BLaER1 treated with 17β-estradiol and CSF1 and Interleukin-3, amounts not matched to agents 10 nM and 100 nM (cell line): ENCODE measurements around the gene LY6G5B.

Experiments used
- H3K27ac ChIP-seq, 11 experiments: shearing (Covaris generic); formaldehyde crosslinking; 2 replicates each; pipeline ENCODE4 v1.8.1; 2022
- H3K27me3 ChIP-seq, 11 experiments: shearing (Covaris generic); formaldehyde crosslinking; 2 replicates each; pipeline ENCODE4 v1.8.1; 2022
- H3K36me3 ChIP-seq, 11 experiments: shearing (Covaris generic); formaldehyde crosslinking; 2 replicates each; pipeline ENCODE4 v1.8.1; 2022
- H3K4me1 ChIP-seq, 10 experiments: shearing (Covaris generic); formaldehyde crosslinking; 2 replicates each; pipeline ENCODE4 v1.8.1; 2022
- H3K4me2 ChIP-seq, 11 experiments: shearing (Covaris generic); formaldehyde crosslinking; 2 replicates each; pipeline ENCODE4 v1.8.1; 2022
- H3K4me3 ChIP-seq, 10 experiments: shearing (Covaris generic); formaldehyde crosslinking; 2 replicates each; pipeline ENCODE4 v1.8.1; 2022
- H3K9ac ChIP-seq, 11 experiments: shearing (Covaris generic); formaldehyde crosslinking; 2 replicates each; pipeline ENCODE4 v1.8.1; 2022
- H3K9me3 ChIP-seq, 11 experiments: shearing (Covaris generic); formaldehyde crosslinking; replicated peaks in 1 of 11; 2 replicates each; pipeline ENCODE4 v1.8.1; 2022
- H4K20me1 ChIP-seq, 11 experiments: shearing (Covaris generic); formaldehyde crosslinking; 2 replicates each; pipeline ENCODE4 v1.8.1; 2022
- Cebpa-rat ChIP-seq, 11 experiments: shearing (Covaris generic); IDR thresholded peaks; 2 replicates each; pipeline ENCODE4 v1.8.1; 2022

Gene LY6G5B

GRCh38 chr6:31700740-31701401 is 31.1 kb downstream of the LY6G5B start:
- Histone ChIP-seq H3K4me2 (peak overlapping the region; percentile 76 to 99 (median 97)), H3K9ac (peak overlapping the region in 10 of 11 experiments; percentile 19 to 98 (median 96); a peak in 13 of 22 replicates), H3K4me3 (peak overlapping the region in 6 of 10 experiments; percentile 76 to 95 (median 84); a peak in 9 of 20 replicates)

GRCh38 chr6:31701666-31702404 is 32.1 kb downstream of the LY6G5B start:
- Histone ChIP-seq H3K9me3 (no peaks in the 10 kb centered on the region), H4K20me1 (peaks cover 9 to 44% (median 29%) of the 10 kb centered on the region in 11 experiments; a peak in 16 of 22 replicates), H3K36me3 (peaks cover 37 to 50% (median 43%) of the 10 kb centered on the region in 11 experiments), H3K27ac (peak overlapping the region; percentile 88 to 96 (median 94); a peak in 21 of 22 replicates), H3K4me3 (peak overlapping the region; percentile 67 to 95 (median 82)), H3K9ac (peak overlapping the region; percentile 90 to 98 (median 95)), H3K4me1 (peaks cover 30 to 56% (median 34%) of the 10 kb centered on the region in 10 experiments), H3K4me2 (peak overlapping the region; percentile 76 to 99 (median 97)), H3K27me3 (no peaks in the 10 kb centered on the region)
- TF ChIP-seq Cebpa-rat (IDR thresholded peaks at IDR 0.05) = no peak

More at GRCh38 chr6:31700740-31701401, 31.1 kb downstream of the LY6G5B start:
- H3K27me3 ChIP-seq = no peaks in the 10 kb centered on the region
- peaks cover 24 to 55% (median 27%) of the 10 kb centered on the region in 10 experiments for H3K4me1 ChIP-seq
- H3K36me3 ChIP-seq = peaks cover 46 to 59% (median 52%) of the 10 kb centered on the region in 11 experiments
- no peak for TF ChIP-seq Cebpa-rat (IDR thresholded peaks at IDR 0.05)
- H3K9me3 ChIP-seq = no peaks in the 10 kb centered on the region
- peak overlapping the region in 1 of 11 experiments; percentile 96; a peak in 1 of 22 replicates for H3K27ac ChIP-seq
- H4K20me1 ChIP-seq = peaks cover 9 to 47% (median 35%) of the 10 kb centered on the region in 11 experiments; a peak in 16 of 22 replicates

GRCh38 chr6:31702405-31702818 is 32.6 kb downstream of the LY6G5B start:
- Histone ChIP-seq H3K27me3 (no peaks in the 10 kb centered on the region), H3K36me3 (peaks cover 31 to 44% (median 37%) of the 10 kb centered on the region in 11 experiments), H3K4me2 (peak overlapping the region; percentile 76 to 99 (median 97)), H3K4me3 (peak overlapping the region; percentile 67 to 95 (median 82)), H3K4me1 (peaks cover 36 to 59% (median 39%) of the 10 kb centered on the region in 10 experiments), H3K9ac (peak overlapping the region; percentile 90 to 98 (median 95)), H4K20me1 (peaks cover 7 to 38% (median 23%) of the 10 kb centered on the region in 11 experiments; a peak in 14 of 22 replicates), H3K27ac (peak overlapping the region; percentile 88 to 96 (median 94)), H3K9me3 (no peaks in the 10 kb centered on the region)
- no peak for TF ChIP-seq Cebpa-rat (IDR thresholded peaks at IDR 0.05)

GRCh38 chr6:31702819-31703716 is 33.3 kb downstream of the LY6G5B start, which contains the start of gene ABHD16A:
TSS of gene ABHD16A (minus strand) at chr6:31703324. CDS start at chr6:31703281, 43 bp downstream.
- peak; percentile 88 to 99 (median 96) for TF ChIP-seq Cebpa-rat (IDR thresholded peaks at IDR 0.05)
- Histone ChIP-seq H3K4me1 (peaks cover 39 to 59% (median 45%) of the 10 kb centered on the region in 10 experiments), H3K9ac (peak within 1 kb of the TSS; percentile 90 to 98 (median 95)), H3K9me3 (no peaks in the 10 kb centered on the region), H3K36me3 (peaks cover 26 to 37% (median 30%) of the 10 kb centered on the region in 11 experiments), H3K4me3 (peak within 1 kb of the TSS; percentile 67 to 95 (median 82)), H3K27ac (peak within 1 kb of the TSS; percentile 88 to 96 (median 94)), H4K20me1 (peaks cover under 1 to 32% (median 19%) of the 10 kb centered on the region in 11 experiments; a peak in 14 of 22 replicates), H3K4me2 (peak within 1 kb of the TSS; percentile 76 to 99 (median 97)), H3K27me3 (no peaks in the 10 kb centered on the region)

GRCh38 chr6:31705931-31706330 is 36.2 kb downstream of the LY6G5B start:
- Histone ChIP-seq H3K27ac (no peak overlapping the region), H3K9me3 (no peaks in the 10 kb centered on the region), H3K27me3 (no peaks in the 10 kb centered on the region), H3K9ac (no peak overlapping the region), H3K4me1 (peaks cover 38 to 66% (median 55%) of the 10 kb centered on the region in 10 experiments), H3K4me3 (no peak overlapping the region), H3K36me3 (peaks cover under 1 to 9% (median 3%) of the 10 kb centered on the region in 11 experiments; a peak in 15 of 22 replicates), H4K20me1 (peaks cover 0 to 13% (median 12%) of the 10 kb centered on the region in 11 experiments; a peak in 13 of 22 replicates), H3K4me2 (peak overlapping the region in 1 of 11 experiments; percentile 12; a peak in 1 of 22 replicates)
- TF ChIP-seq Cebpa-rat (IDR thresholded peaks at IDR 0.05) = no peak

GRCh38 chr6:31706599-31706998 is 36.8 kb downstream of the LY6G5B start, which contains the start of gene LY6G6F:
TSS of gene LY6G6F (plus strand) at chr6:31706866. CDS start at chr6:31706907, 41 bp downstream.
- H3K4me1 ChIP-seq = peaks cover 38 to 66% (median 55%) of the 10 kb centered on the region in 10 experiments
- 0 out of 22 replicates have a peak within 1 kb of the TSS, but pooled peaks of 2 of the 11 experiments have one; percentile 5 to 9 for H3K27ac ChIP-seq
- H3K4me2 ChIP-seq = peak within 1 kb of the TSS; percentile 19 to 54 (median 35); a peak in 19 of 22 replicates
- H3K9ac ChIP-seq = no peak within 1 kb of the TSS
- H3K9me3 ChIP-seq = no peaks in the 10 kb centered on the region
- peaks cover 0 to 7% (median 5%) of the 10 kb centered on the region in 11 experiments; a peak in 13 of 22 replicates for H4K20me1 ChIP-seq
- H3K27me3 ChIP-seq = no peaks in the 10 kb centered on the region
- H3K36me3 ChIP-seq = peaks cover 0 to 3% (median 0%) of the 10 kb centered on the region in 11 experiments; a peak in 4 of 22 replicates
- no peak within 1 kb of the TSS for H3K4me3 ChIP-seq
- no peak for TF ChIP-seq Cebpa-rat (IDR thresholded peaks at IDR 0.05)

GRCh38 chr6:31707701-31708100 is 37.9 kb downstream of the LY6G5B start:
- Histone ChIP-seq H3K4me2 (peak overlapping the region; percentile 8 to 54 (median 35); a peak in 18 of 22 replicates), H3K36me3 (no peaks in the 10 kb centered on the region)

More at GRCh38 chr6:31707701-31708100, 37.9 kb downstream of the LY6G5B start:
- Histone ChIP-seq H3K4me3 (no peak overlapping the region), H3K9ac (no peak overlapping the region), H3K9me3 (no peaks in the 10 kb centered on the region), H3K27ac (no peak overlapping the region), H4K20me1 (no peaks in the 10 kb centered on the region), H3K27me3 (no peaks in the 10 kb centered on the region), H3K4me1 (peaks cover 44 to 71% (median 61%) of the 10 kb centered on the region in 10 experiments)
- TF ChIP-seq Cebpa-rat (IDR thresholded peaks at IDR 0.05) = no peak
